Inferior parietal cortex (tissue), 1 donor: ENCODE results near the gene RXRB.

Source experiments
- DNase-seq: peaks from one replicate; pipeline ENCODE4 v3.0.0-alpha.2; 2016; ENCODE audit errors: extremely low spot score

Gene RXRB

DNA sequence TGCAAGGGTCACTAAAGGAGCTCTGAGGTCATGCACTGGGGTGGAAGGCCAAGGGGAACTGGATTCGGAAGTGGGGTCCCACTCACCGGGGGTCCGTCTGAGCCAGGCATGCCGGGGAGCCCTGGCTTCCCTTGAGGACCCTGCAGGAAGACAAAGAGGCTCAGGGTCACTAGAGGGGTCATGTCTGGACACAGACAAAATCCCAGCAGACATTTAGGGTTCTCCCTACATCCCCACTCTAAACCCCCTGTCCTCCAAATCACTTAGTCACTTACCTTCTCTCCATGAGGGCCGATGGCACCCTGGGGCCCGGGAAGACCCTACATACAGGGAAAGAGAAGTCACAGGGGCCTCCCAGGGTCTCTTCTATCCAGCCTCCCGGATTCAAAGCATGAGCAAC is 23.6 kb downstream of the RXRB start:
- no peak for DNase-seq

DNA sequence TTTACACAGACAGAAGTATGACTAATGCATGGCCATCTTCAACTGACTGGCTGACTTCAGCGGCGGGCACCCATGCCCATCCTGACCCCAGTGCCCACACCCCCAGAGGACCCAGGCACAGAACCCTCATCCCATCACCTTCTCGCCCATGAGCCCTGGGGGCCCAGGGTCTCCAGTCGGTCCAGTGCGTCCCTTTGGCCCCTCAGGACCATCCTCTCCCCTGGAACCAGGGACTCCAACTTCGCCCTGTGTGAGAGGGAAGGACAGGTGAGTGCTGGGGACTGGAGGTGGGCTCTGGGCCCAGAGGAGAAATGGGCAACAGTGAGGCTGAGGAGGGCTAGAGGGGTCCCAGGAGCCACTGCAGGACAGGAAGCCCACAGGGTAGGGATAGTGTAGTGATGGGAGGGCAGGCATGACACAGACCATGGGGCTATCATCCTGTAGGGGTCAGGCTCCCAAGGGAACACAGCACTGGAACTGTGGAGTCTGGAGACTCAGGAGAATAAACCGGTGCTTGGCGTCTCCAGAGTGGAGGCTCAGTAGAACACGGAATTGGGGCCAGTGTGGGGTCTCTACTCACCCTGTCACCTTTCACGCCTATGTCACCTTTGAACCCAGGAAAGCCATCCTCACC is 24.9 kb downstream of the RXRB start:
- DNase-seq, result no peak

DNA sequence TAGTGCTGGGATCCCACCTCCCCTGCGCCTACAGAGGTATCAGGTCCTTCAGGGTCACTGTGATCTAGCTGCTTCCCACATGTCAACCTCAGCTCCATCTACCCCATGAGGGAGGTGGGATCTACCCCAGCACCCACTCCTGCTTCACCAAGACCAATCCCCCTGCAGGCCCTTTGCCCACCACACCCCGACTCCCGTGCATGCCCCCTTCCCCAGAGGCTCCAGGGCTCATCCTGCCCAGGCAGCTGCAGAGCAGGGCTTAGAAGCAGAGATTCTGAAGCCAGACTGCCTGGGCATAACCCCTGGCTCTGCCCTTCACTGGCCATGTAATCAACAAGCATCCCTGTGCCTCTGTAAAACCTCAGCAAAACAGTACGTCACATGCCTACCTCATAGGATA is 25.7 kb downstream of the RXRB start:
- no peak for DNase-seq

DNA sequence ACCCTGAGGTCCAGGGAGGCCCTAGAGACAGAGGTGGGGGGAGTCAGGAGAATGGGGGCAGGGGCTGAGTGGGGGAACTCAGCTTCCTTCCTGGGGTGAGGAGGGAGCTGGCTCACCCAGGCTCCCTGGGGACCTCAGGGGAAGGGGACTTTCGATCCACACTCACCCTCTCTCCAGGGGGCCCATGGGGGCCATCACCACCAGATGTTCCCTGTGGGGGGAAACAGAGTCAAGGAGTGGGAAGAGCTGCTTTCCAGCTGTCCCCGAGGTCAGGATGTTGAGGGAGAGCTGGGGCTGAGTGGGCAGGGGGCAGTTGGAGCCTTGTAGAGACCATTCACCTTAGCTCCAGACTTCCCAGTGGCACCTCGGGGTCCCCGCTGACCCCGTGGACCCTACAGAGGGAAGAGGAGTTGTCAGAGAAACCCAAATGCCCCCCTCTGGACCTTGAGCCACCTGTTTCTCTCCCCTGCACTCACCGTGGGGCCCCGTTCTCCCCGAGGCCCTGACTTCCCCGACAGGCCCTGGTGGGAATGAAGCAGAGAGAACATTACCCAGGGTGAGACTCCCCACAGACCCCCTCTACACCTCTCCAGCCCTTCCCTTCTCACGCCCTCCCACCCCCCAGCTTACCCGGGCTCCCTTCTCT is 26.8 kb downstream of the RXRB start:
- DNase-seq, result no peak

DNA sequence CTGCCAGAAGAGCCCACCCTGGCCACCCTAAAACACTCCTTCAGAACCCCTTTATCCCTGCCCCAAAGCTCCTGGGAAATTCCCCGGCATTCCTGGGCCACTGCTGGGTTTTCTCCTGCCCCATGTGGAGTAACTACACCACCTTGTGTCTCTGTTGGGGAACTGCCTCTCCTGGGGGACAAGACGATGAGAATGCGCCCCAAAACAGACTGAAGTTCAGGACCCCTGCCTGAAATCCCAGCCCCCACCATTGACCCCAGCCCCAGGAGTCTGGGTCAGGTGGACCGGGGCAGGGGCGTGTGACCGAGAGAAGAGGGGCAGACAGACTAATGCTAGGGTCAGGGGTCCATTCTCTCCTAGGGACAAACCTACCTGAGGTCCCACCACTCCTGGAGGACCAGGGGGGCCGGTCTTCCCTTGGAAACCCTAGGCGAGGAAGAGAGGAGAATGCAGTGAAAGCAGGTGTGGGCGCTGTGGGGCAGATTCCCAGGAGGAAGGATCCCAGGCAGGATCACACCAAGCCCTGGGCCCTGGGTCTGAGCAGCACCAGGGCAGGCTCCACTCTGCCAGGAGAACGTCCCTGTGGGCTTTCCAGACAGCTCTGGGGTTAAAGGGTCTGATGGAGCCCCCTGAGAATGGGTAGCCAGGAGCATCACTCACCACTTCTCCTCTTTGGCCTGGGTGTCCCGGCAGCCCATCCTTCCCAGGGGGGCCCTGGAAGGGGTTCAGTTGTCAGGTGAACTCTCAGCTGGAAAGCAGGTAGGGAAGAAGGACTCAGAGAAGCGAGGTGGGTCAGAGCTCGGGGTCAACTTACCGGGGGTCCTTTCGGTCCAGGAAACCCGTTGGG is 27.6 kb downstream of the RXRB start:
- DNase-seq, result no peak

DNA sequence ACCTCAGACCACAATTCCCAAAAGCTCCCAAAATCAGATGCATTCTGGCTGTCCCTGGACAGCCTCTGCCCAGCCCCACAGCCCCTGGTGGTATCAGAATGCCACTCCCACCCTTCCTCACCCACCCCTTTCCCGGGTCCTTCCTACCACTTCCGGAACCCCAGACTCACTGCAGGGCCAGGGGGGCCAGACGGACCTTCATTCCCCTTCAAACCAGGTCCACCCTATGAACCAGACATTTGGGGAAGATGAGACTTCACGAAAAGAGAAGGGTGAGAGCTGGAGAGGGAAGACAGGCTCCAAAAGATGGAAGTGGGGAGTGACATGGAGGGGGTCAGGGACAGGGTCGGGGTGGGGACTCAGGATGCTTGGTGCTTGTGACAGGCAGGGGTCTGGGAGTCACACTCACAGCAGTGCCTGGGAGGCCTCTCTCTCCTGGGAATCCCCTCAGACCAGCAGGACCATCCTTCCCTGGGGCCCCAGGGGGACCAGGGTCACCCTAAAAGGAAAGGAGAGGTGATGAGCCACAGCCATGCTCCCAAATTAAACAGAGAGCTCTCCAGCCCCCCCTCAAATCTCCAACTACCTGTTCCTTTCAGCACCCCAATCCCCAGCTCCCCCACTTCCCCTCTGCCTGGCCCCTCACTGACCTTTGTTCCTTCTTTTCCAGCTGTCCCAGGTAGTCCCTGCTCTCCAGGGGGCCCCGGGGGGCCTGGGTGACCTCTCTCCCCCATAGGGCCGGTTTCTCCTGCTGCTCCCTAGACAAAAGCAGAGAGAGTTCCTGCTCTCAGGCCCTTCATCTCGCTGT is 28.4 kb downstream of the RXRB start:
- DNase-seq, result no peak

DNA sequence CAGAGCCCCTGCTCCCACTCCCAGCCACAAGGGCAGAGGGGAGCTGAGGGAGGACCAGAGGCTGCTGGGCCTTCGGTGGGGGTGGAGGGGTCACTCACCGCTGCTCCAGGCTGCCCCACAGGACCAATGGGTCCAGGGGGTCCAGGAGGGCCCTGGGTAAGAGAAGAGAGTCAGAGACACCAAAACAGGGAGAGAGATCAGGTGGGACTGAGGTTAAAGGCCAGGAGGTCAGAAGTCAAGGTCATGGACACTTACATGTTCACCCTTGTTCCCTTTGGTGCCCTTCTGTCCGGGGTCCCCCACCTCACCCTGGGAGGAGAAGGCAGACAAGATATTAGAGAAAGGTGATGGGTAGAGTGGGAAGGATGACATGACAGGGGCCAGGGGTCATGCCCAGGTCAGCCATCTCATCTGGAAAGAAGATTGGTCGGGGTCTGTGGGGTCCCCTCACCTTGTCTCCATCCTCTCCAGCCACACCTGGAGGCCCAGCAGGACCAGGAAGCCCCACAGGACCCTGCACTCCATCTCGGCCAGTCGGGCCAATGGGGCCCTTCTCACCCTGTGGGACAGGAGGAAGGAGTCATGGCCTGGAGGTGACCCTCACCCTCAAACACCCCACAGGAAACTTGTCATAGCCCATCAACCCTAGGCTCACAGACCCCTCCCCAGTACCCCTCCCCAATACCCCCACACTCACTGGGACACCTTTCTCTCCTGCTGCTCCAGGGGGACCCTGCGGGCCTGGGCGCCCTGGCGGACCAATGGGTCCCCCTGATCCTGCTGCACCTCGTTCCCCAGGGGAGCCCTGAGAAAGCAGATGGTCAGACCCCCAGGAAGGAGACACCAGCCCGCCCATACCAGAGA is 29.2 kb downstream of the RXRB start:
- DNase-seq, result no peak

DNA sequence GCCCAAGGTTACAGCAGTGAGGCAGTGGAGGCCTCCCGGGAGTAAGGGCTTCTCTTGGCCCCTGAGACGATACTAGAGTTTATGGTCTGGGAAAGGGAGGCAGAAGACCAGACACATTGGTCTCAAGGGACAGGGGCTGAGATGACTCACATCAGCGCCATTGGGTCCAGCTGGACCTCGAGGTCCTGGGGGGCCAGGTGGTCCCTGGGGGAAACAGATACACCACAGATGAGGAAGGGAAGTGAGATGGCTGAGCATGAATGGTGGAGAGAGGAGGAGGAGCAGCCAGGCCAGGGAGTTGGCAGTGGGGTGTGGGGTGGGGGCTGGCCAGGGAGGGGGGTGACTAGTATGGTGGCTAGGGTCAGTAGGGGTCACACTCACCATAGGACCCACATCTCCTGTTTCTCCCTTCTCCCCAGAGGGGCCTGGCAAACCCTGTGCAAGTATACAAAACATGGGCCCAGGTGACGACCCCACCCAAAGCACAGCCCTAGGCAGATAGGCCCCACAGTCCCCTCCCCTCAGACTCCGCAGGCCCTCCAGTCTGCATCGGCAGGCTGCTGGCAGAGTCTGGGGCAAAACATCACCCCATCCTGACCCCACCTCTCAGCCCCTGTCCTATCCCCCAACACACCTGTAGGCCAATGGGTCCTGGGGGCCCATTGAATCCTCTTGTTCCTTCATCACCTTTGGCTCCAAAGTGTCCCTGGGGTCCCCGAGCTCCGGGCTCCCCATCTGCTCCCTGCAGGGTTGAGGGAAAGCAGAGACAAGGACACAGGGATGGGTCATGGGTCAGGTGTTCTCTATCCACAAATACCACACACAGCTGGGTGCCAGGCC is 30.1 kb downstream of the RXRB start:
- no peak for DNase-seq

DNA sequence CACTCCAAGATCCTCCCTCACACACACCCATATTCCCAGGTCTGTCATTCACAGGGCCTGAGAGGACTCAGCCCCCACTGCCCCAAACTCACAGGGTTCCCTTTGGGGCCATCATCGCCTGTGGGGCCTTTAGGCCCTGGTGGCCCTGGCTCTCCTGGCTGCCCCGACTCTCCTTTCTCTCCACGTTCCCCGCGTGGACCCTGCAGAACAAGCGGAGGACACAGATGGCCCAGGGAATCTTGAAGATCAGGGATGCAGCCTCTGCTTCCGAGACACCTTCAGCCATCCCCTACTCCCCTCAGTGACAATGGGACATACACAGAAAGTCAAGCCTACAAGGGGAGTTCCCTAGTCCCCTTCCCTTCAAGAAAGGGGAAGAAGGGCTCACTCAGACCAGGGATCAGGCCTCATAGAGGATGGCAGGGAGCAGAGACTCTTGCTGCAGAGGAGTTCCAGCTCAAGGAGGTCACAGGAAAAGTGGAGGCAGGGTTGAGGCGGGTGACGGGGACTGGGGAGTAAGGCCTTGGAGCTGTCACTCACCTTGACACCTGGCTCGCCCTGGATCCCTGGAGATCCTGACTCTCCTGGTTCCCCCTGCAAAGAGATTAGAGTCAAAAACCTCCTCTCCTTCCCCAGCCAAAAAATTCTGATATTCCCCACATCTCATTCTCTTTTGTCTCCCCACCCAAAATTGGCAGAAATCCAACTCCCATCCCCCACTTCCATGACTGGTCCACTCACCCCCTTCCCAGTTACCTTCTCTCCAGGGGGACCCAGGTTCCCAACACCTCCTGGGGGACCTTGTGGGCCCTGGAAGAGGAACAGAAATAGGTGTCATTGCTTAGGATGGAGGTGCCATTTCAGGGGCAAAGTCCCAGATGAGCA is 30.9 kb downstream of the RXRB start:
- DNase-seq, result no peak

DNA sequence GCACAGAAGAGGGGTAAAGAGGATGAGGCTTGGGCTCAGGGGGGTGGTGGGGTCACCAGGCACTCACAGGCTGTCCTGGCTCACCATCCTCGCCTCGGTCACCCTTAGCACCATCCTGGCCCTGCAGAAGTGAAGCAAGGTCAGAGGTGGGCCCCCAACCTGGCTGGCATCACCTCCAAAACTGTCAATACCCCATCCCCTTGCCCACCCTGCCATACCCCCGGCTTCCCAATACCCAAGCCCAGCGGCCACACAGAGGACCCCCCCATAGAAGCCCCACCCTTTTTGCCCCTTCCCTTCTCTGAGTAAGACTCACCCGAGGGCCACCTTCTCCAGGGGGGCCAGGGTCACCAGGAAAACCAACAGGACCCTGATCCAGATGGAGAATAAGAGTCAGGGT is 31.8 kb downstream of the RXRB start:
- no peak for DNase-seq

DNA sequence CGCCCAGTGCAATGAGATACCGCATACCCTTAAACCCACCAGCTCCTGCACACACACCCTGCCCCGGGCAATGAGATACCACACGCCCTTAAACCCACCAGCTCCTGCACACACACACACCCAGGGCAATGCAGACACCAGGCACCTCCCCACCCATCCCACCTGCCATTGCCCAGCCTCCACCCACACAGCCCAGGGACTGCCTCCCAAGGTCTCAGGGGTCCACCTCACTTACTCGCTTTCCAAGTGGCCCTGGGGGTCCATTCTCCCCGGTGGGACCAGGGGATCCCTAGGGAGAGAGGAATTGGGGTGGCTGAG is 32.2 kb downstream of the RXRB start:
- DNase-seq, result no peak

DNA sequence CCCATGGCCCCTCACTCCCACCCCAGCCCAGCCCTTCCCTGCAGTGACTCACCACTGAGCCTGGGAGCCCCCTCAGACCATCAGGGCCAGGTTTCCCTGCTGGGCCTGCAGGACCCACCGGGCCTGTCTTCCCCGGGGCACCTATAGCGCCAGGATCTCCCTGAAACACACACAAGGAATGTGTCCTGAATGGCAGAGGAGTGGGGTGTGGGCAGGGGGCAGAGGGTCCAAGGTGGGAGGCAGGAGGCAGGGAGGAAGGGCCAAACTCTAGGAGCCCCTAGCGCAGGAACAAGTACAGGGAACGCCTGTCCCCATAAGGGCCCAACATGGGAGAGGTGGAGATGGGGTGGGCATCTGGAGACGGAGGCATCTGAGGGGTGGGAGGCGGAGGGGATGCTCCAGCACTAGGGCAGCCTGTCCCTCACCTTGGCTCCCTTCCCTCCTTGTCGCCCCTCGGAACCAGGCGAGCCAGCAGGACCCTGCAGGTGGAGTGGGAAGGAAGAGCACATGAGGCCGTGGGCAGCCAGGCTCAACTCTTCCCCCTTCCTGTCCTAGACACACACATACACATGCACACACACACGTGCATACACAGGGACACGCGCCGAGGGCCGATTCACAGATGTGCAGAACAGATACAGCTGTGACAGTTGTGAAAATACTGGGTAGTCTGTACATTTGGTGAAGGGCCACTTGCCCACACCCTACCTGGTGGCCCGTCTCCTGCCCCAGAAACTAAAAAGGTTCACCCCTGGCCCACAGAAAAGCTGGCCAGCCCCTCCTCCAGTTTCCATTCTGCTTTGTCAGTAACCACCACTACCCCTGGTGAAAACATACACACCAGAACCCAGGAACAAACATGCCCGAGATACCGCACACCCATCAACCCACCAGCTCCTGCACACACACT is 32.8 kb downstream of the RXRB start:
- no peak for DNase-seq

DNA sequence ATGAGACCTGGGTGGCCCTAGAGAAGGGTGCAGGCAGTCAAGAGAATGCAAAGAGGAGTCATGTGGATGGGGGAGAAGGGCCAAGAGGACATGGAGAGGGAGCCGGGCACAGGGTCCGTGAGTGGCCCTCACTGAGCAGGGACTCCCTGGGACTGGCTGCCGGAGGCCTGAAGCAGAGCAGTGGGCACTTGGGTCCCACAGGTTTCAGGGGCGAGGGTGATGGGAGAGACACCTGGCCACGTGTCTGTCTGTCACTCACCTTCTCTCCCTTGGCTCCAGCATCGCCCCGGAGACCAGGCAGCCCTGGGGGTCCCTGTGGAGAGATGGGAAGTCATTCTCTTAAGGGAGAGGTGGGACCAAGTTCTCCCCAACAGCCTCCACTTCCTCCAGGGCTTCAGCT is 33.7 kb downstream of the RXRB start:
- DNase-seq, result no peak

DNA sequence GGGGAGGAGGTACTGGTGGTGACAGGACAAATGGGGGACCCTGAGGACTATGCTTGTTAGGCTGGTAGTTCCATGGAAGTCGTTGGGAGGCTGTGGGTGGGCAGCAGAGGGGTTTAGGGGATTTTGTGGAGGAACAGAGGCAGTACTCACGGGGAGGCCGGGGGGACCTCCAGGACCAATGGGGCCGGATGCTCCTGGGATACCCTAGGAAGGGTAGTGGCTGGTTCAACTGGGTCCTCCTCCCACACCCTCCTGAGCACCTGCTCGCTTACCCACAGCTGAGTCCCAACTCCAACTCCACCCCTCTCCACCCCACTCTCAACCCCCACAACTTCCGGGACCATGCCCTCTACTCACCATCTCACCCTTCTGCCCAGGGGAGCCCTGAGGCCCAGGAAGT is 34.1 kb downstream of the RXRB start:
- no peak for DNase-seq

DNA sequence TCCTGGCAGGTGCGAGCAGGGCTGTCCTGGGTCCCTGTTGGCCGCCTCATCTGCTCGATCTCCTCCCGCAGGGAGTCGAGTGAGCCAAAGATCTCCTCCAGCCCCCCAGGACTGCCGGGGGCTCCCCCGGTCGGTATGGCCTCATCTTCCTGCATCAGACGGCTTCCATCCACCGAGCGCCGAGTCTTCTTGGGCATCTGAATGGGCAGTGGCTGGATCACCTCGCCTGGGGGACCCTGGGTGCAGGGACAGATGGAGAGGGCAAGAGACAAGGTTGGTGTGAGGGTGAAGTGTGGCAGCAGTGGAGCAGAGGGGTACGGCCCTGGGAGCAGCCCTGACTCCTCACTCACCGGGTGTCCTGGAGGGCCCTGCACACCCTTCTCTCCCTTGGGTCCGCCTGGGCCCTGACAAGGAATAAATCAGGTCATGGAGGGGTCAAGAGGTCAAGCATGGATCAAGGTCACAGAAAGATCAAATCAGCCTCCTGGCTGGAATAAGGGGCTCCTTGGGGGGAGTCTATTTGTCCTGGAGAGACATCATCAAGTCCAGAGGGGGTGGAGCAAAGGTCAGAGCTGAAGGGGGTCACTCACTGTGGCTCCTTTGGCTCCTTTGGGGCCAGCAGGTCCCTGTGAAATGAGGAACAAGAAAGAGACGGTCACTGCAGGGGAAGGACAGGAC is 34.7 kb downstream of the RXRB start:
- no peak for DNase-seq

DNA sequence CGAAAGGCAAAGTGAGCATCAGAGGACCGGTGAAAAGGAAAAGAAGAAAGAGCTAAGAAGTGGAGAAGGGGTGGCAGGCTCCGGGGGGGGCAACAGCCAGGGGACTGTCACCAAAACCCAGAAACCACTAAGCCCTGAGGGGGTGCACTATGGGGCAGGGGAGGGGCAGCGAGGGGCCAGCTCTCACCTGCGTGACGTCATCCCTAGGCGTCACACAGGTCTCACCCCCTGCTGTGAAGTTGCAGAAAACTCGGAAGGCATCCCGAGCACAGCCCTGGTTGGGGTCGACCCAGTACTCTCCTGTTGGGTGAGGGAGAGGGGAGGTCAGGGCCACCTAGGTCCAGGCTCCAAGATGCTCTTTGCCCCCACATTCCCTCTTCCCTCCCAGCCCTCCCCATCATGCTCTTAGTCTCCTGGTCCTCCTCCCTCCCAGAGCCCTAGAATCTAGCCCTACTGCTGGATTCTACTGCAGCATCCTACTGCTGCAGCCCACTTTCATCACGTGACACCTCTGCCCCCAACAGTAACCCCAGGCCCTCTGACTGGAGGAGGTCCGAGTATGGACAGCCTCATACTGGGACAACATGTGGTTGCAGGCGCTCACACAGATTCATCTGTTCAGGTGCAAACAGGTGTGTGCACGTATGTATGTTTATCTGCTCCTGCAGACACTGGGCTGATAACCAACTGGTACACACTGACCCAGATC is 35.6 kb downstream of the RXRB start:
- DNase-seq, result no peak

DNA sequence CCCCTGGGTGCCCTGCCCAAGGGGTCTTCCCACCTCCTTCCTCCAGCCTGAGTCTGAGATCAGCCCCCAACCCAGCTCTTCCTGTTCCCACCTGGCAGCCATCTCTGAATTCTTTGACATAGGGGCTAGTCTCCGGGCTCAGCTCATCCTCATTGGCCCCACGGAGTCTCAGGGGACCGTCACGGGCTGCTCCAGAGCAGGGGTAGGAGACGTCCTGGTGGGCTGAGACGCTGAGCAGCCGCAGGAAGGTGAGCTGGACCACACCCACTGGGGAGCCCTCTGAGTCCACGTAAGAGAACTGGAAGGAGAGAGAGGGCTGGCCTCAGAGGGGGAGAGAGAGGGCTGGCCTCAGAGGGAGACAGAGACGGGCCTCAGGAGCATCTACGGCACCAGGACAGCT is 36.3 kb downstream of the RXRB start:
- DNase-seq, result no peak
